ENCODE results near the gene UQCR11. TPM values are rescaled to one million over a fixed set of nuclear protein-coding genes. Genes with fewer than 3 reads are reported as not detected.
A peak's percentile ranks its signal among the peaks of the same experiment; 100 is the strongest.

Gene UQCR11
- total RNA-seq, 2 donors from 2014 or later, result 179 to 184 TPM

DNA sequence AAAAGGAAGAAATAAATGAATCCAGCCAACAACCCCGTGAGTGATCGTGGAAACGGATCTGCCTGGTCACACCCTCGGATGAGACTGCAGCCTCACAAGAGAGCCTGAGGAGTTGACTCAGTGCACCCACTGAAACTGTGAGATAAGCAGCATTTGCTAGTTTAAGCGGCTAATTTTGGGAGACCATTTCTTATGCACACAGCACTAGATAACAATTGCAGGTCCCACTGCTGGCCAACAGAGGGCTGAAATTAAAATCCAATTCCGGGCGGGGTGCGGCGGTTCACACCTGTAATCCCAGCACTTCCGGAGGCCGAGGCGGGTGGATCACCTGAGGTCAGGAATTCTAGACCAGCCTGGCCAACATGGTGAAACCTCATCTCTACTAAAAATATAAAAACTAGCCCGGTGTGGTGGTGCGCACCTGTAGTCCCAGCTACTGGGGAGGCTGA is 3.6 kb downstream of the UQCR11 start:
- ATAC-seq (no peak), DNase-seq (ENCODE audit: low spot score) (no peak)
- no peak overlapping the region for H3K27ac Mint-ChIP-seq
- H3K4me3 Mint-ChIP-seq, result no peak overlapping the region
- peaks cover 12 to 20% of the 10 kb centered on the region in 2 donors for H3K4me1 Mint-ChIP-seq (ENCODE audit: low read depth in 2 of 2)
- no peaks in the 10 kb centered on the region for H3K9me3 Mint-ChIP-seq
- no peaks in the 10 kb centered on the region for H3K27me3 Mint-ChIP-seq
- no peaks in the 10 kb centered on the region for H3K36me3 Mint-ChIP-seq

DNA sequence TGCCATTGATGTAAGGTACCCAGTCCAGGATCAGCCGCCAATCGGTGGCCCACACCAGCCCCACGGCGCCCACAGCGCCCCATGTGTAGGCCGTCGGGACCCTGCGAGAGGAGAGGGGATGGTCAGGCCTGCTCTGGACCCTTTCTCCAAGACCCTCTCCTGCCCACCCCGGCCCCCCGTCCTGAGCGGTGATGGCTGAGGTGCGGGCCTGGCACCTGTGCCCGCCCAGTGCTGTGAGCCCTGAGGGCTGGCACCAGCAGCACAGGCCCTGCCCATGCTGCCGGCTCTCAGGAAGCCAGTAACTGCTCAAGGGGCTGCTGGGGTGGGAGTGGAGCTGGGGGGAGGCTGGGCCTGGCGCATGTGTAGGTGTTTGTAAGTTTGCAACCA is 5.8 kb downstream of the UQCR11 start:
- Mint-ChIP-seq H3K4me1 (ENCODE audit: low read depth in 2 of 2) (peaks cover 0 to 9% of the 10 kb centered on the region in 2 donors), H3K36me3 (no peaks in the 10 kb centered on the region), H3K27me3 (no peaks in the 10 kb centered on the region), H3K9me3 (no peaks in the 10 kb centered on the region), H3K4me3 (no peak overlapping the region), H3K27ac (no peak overlapping the region)
- ATAC-seq (peak in 1 of 2 donors; percentile 44), DNase-seq (ENCODE audit: low spot score) (no peak)

DNA sequence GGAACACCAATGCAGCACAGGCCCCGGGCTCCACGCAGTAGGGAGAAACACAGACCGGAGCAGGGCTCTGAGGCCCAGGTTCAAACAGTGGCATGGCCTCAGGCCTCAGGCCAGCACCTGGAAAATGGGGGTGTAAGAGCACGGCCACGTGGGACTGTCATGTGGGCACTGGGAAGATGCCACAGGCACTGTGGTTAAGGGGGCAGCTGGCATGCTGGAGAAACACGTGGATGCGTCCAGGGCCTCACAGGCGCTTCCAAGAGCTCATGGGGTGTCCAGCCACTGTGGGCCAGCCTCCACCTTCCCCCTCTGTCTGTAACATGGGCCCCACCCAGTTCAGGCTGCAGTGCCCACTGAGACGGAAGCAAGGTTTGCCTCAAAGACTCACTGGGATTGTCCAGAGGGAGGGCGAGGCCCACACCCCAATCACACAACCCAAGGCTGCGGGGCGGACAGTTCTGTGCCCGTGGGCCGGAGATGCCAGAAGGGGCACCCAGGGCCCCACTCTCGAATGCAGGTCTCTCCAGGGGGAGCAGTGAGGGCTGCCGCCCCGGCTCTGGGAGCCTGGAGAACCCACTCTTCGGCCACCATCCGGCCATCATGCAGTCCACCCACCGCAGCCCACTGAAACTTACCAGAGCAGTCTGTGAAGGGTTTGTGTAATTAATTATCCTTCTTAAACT is 6.3 kb downstream of the UQCR11 start:
- peak; percentile 9 to 37 for ATAC-seq
- no peak overlapping the region for H3K27ac Mint-ChIP-seq
- peaks cover 0 to 4% of the 10 kb centered on the region in 2 donors for H3K4me1 Mint-ChIP-seq (ENCODE audit: low read depth in 2 of 2)
- H3K9me3 Mint-ChIP-seq, result no peaks in the 10 kb centered on the region
- no peak for DNase-seq (ENCODE audit: low spot score)
- H3K27me3 Mint-ChIP-seq, result no peaks in the 10 kb centered on the region
- no peaks in the 10 kb centered on the region for H3K36me3 Mint-ChIP-seq
- no peak overlapping the region for H3K4me3 Mint-ChIP-seq

DNA sequence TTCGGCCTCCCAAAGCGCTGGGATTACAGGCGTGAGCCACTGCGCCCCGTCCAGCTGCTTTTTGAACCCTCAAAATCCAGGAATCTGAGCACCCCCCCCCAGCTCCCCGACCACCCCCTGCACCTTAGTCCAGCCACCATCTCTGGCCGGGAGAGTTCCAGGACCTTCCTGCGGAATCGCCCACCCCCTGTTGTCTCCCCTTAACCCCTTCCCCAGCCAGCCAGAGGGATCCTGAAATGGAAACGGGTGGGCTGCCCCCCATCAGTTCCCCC is 11.8 kb downstream of the UQCR11 start:
- ATAC-seq (no peak), DNase-seq (ENCODE audit: low spot score) (no peak)
- H3K27ac Mint-ChIP-seq, result peak overlapping the region; percentile 70 to 93
- H3K36me3 Mint-ChIP-seq, result no peaks in the 10 kb centered on the region
- H3K4me3 Mint-ChIP-seq, result peak overlapping the region; percentile 86
- H3K4me1 Mint-ChIP-seq (ENCODE audit: low read depth in 2 of 2), result peaks cover 12 to 13% of the 10 kb centered on the region in 2 donors
- no peaks in the 10 kb centered on the region for H3K9me3 Mint-ChIP-seq
- H3K27me3 Mint-ChIP-seq, result no peaks in the 10 kb centered on the region

DNA sequence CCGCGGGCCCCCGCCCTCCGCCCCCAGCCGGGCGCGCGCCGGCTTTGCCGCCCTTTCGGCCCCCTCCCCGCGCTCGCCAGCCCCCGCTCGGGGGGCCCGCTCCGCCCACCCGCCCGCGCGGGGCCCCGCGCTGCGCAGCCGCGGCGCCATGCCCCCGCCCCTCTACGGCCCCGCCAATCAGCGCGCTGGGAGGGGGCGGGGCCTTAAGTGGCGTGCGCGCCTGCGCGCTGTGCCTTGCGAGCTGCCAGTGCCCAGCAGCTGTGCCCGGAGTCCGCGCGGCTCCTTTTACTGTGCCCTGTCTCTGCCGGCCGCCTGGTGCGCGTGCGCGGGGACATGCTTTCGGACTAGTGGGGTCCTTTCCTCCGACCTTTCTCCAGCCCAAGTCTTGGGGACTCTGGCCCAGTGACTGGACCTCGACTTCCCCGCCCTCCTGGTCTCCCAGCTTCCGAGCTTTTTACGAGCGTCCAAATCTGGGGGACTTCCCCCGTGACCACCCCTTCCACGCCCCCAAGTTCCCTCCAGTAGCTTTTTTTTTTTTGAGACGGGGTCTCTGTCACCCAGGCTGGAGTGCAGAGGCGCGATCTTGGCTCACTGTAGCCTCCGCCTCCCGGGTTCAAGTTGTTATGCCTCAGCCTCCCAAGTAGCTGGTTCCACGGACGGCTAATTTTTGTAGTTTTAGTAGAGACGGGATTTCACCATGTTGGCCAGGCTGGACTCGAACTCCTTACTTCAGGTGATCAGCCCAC is 12.3 kb downstream of the UQCR11 start, which contains the start of gene MBD3:
TSS of gene MBD3 (minus strand) at position 111 of the 746 bp plus-strand sequence. CDS start 234 bp downstream, outside the sequence.
- no peaks in the 10 kb centered on the region for H3K9me3 Mint-ChIP-seq
- H3K4me3 Mint-ChIP-seq, result peak within 1 kb of the TSS; percentile 92
- DNase-seq (ENCODE audit: low spot score), result peak; percentile 95
- H3K27me3 Mint-ChIP-seq, result no peaks in the 10 kb centered on the region
- no peaks in the 10 kb centered on the region for H3K36me3 Mint-ChIP-seq
- ATAC-seq, result peak; percentile 92 to 94
- peak within 1 kb of the TSS; percentile 81 to 93 for H3K27ac Mint-ChIP-seq
- H3K4me1 Mint-ChIP-seq (ENCODE audit: low read depth in 2 of 2), result peaks cover 12 to 13% of the 10 kb centered on the region in 2 donors

DNA sequence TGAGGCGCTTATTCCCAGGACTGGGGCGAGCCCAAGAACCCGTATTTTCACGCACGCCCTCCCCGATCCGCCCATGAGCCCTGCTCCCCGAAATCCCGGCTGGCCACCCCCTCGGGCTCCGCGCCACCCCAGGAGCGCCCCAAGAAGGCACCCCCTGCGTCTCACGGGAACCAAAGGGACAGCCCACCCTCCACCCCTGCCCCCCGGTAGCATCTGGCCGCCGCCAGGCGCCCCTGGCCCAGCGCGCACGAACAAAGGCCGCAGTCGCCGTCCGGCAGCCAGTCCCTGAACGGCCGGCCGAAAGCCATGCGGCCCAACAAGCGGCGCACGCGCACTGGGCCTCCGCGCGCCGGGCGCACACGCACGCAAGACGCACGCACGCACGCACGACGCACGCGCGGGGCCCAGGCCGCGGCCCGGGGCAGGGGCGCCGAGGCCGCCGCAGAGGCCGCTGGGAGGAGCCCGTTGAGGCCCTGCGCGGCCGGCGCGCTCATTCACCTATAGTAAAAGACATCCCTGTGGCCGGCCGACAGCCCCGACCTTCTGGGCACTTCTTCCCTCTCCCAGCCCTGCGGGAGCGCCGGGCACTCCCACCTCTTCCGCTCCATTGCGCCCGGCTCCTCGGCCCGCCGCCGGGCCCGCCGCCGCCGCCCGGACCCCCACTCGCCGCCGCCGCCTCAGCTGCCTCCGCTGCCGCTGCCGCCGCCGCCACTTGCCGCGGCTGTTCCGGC is 13.1 kb downstream of the UQCR11 start:
- peak; percentile 94 for DNase-seq (ENCODE audit: low spot score)
- Mint-ChIP-seq H3K27ac (peak overlapping the region; percentile 81 to 90), H3K4me3 (peak overlapping the region; percentile 92), H3K36me3 (no peaks in the 10 kb centered on the region), H3K27me3 (no peaks in the 10 kb centered on the region), H3K9me3 (no peaks in the 10 kb centered on the region), H3K4me1 (ENCODE audit: low read depth in 2 of 2) (peaks cover 12 to 13% of the 10 kb centered on the region in 2 donors)
- ATAC-seq, result peak; percentile 91

DNA sequence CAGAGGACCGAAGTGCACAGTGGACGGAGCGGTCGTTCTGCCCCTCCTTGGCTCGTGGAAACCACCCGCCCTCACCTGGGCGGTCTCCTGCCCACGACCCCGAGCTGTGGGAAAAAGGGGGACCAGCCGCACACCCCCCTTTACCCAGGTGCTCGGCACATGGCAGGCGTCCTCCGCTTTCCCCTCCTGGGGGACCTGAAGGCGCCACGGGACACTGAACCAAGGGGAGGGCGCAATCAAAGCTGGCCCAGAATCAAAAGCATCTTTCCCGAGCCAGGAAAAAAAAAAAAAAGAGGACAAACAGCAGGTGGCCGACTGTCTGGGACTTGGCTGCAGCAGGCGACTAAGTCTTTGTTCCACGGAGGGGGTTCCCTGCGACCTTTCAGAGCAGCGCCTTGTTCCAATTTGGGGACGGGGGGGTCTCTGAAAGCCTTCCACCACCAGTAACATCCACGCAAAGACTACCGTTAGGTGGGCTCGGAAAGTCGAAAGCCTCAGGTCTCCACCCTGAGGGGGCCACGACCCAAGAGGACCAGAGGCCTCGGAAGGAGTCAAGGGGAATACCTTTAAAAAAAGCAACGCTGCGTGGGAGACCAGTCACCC is 13.7 kb downstream of the UQCR11 start:
- H3K36me3 Mint-ChIP-seq, result no peaks in the 10 kb centered on the region
- peak overlapping the region; percentile 92 for H3K4me3 Mint-ChIP-seq
- ATAC-seq, result no peak
- peaks cover 12 to 13% of the 10 kb centered on the region in 2 donors for H3K4me1 Mint-ChIP-seq (ENCODE audit: low read depth in 2 of 2)
- H3K27ac Mint-ChIP-seq, result peak overlapping the region; percentile 81 to 90
- H3K27me3 Mint-ChIP-seq, result no peaks in the 10 kb centered on the region
- no peaks in the 10 kb centered on the region for H3K9me3 Mint-ChIP-seq
- no peak for DNase-seq (ENCODE audit: low spot score)

DNA sequence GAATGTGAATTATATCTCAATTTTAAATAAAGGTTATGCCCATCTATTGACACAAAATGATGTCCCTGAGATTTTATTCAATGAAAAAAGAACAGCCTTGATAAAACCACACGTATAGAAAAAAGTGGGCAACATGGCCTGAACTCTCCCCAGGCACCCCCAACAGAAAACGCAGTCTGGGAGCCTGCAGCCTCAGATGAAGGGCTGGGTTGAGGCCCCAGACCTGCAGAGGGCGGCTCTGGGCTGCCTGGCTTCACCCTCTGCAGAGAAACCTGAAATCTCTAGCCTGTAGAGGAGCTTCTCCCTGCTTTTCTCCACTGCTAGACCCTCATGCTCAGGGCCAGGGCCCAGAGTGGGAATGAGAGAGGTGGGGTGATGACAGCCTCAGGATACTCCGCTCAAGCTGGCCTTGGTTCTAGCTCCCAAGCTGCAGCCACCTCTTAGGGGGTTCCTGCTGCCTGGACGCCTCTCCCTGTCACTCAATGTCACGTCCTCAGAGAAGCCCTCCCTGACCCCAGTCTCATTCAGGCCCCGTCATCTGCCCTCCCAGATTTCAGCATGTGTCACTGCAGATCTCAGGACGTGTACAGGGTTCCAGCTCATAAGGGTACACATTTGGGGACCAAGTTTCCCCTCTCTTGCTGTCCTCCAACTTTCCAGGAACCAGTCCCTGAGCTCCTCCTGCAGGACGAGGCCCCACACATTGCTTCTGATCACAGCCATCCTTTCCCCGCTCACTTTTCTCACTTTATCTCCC is 14.4 kb downstream of the UQCR11 start:
- Mint-ChIP-seq H3K36me3 (no peaks in the 10 kb centered on the region), H3K27ac (peak overlapping the region; percentile 81 to 90), H3K4me1 (ENCODE audit: low read depth in 2 of 2) (peaks cover 12 to 13% of the 10 kb centered on the region in 2 donors), H3K9me3 (no peaks in the 10 kb centered on the region), H3K27me3 (no peaks in the 10 kb centered on the region), H3K4me3 (peak overlapping the region; percentile 92)
- ATAC-seq, result no peak
- no peak for DNase-seq (ENCODE audit: low spot score)

DNA sequence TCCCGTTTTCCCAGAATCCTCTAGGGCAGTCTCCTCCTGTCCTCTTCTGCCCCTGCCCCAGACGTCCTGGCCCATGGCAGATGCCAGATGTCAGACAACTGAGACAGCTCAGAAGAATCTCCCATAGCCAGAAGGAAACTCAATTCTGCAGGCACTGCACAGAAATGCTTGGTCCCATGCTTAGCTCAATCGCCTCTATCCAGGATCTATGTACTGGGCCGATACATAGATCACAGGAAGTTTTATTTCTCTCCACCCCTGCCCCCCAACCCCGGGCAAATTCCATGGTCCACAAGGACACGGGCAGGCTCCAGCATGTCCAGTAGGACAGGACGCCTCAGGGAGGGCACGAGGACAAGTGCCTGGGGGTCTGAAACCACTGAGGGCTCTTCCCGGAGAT is 17.4 kb downstream of the UQCR11 start:
- H3K36me3 Mint-ChIP-seq, result no peaks in the 10 kb centered on the region
- no peak overlapping the region for H3K4me3 Mint-ChIP-seq
- peaks cover 11 to 13% of the 10 kb centered on the region in 2 donors for H3K4me1 Mint-ChIP-seq (ENCODE audit: low read depth in 2 of 2)
- ATAC-seq, result no peak
- no peaks in the 10 kb centered on the region for H3K27me3 Mint-ChIP-seq
- no peaks in the 10 kb centered on the region for H3K9me3 Mint-ChIP-seq
- peak overlapping the region in 1 of 2 donors; percentile 54 for H3K27ac Mint-ChIP-seq
- no peak for DNase-seq (ENCODE audit: low spot score)

DNA sequence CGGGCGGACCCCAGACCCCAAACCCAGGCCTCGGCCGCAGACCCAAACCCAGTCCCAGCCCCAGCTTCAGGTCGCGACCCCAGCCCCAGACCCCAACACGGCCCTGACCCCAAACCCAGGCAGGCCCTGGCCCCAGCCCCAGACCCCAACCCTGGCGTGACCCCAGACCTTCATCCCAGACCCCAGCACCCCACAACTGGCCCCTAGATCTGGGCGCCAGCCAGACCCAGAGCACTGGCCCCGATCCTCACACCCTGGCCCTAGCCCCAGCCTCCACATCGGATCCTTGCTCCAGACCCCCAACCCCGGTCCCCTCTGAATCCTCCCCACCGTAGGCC is 20.1 kb downstream of the UQCR11 start:
- Mint-ChIP-seq H3K27ac (no peak overlapping the region), H3K36me3 (no peaks in the 10 kb centered on the region), H3K9me3 (no peaks in the 10 kb centered on the region), H3K4me1 (ENCODE audit: low read depth in 2 of 2) (peaks cover 3 to 5% of the 10 kb centered on the region in 2 donors), H3K4me3 (no peak overlapping the region), H3K27me3 (no peaks in the 10 kb centered on the region)
- ATAC-seq (no peak), DNase-seq (ENCODE audit: low spot score) (no peak)

DNA sequence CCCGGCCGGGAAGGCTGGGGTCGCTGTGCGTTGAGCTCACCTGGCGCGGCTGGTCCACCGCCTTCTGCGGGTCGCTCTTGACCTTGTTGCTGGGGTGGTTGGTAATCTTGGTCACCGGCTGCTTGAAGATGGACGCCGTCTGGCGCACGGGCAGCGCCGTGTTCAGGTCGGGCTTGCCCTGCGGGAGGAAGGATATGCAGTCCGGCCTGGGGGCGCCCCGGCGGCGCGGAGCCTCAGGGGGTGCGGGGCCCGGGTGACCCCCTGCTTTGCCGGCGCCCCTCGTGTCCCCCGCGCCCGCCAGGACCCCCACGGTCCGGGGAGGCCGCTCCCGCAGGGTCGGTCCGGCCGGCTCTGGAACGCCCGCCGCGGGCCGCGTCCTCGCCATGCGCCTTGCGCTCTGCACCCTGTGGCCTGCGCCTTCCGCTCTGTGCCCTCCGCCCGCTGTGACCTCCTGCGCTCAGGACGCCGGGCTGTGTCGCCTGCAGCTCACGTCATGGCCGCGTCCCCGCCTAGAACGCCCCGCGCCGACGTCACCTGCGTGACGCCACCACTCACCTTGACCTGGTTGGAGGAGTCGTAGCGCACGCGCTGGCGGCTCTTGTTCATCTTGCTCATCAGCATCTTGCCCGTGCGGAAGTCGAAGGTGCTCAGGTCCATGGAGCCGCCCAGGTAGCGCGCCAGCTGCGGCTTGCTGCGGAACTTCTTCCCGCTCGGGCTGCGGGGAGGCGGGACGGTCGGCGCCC is 20.6 kb downstream of the UQCR11 start:
- Mint-ChIP-seq H3K27me3 (no peaks in the 10 kb centered on the region), H3K4me3 (no peak overlapping the region), H3K27ac (no peak overlapping the region), H3K36me3 (no peaks in the 10 kb centered on the region), H3K4me1 (ENCODE audit: low read depth in 2 of 2) (peaks cover 2 to 3% of the 10 kb centered on the region in 2 donors), H3K9me3 (no peaks in the 10 kb centered on the region)
- no peak for DNase-seq (ENCODE audit: low spot score)
- peak; percentile 19 to 40 for ATAC-seq

DNA sequence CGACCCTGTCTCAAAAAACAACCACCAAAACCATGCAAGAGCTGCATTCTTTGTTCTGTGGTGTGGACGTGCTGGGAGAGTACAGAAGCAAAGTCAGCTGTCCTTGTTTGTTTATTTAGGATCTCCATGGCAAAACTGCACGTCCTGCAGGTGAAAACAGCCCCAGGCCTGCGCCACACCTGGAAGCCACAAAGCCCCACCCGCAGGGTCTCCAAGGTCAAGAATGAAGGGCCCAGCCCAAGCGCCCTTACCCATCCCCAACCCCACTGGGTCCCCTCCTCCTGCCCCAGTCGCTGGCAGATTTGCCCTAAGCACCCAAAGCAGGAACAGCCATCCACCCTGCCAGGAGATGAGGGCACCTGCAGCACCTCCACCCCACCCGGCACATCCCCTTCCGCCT is 23.1 kb downstream of the UQCR11 start:
- ATAC-seq, result no peak

DNA sequence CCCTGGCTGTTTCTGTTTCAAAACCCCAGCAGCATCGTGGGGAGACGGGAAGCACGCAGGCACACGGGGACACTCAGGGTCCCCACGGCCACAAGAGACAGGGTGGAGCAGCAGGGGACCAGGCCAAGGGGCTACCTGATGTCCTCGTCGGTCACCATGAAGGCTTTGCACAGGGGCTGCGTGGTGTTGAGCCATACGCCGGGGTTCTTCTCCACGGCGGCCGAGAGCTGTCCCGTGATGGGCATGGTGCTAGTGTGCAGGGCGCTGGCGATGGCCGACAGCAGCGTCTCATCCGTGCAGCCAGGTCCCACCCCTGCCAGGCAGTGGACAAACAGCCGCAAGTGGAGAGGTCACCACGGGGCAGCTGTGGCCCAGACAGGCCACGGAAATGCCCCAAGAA is 24.3 kb downstream of the UQCR11 start:
- Mint-ChIP-seq H3K36me3 (no peaks in the 10 kb centered on the region), H3K4me3 (no peak overlapping the region), H3K27me3 (no peaks in the 10 kb centered on the region), H3K27ac (no peak overlapping the region), H3K9me3 (no peaks in the 10 kb centered on the region), H3K4me1 (ENCODE audit: low read depth in 2 of 2) (peaks cover 0 to 1% of the 10 kb centered on the region in 2 donors)
- DNase-seq (ENCODE audit: low spot score) (no peak), ATAC-seq (no peak)

More for the DNA sequence above, 23.1 kb downstream of the UQCR11 start:
- H3K4me1 Mint-ChIP-seq (ENCODE audit: low read depth in 2 of 2), result no peaks in the 10 kb centered on the region
- H3K9me3 Mint-ChIP-seq, result no peaks in the 10 kb centered on the region
- no peak for DNase-seq (ENCODE audit: low spot score)
- no peaks in the 10 kb centered on the region for H3K36me3 Mint-ChIP-seq
- H3K27me3 Mint-ChIP-seq, result no peaks in the 10 kb centered on the region
- H3K27ac Mint-ChIP-seq, result no peak overlapping the region
- H3K4me3 Mint-ChIP-seq, result no peak overlapping the region
